ENCODE measurements around the gene DMD.
"Not testable (repeated sequence)": the region's sequence is repeated elsewhere in the genome, so short reads cannot be mapped to it uniquely, and the experiment has no call there.

DMD gene

DNA sequence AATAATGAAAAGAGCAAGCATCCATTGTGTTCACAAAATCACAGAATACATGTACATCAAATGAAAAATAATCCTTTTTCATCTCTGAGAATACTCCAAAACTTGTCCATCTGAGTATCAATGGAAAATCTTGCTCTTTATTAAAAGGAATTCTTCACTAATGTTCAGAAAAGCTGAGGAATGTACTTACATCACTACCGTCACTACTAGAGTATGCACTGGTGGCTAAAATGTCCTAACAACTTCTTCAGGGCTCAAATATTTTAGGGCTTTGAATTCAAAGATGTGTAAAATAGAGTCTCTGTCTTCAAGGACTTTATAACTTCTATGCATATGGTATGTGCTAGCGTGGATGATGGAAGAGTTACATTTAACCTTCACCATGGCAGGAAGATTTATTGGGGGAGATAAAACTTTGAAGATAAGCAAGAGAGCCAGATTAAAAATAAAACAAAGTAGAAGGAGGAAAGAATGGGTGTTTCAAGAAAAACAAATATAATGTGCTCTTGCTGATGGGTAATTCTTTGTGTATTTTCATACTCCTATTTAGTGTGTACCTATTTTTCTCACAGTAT, 55.1 kb downstream of the DMD start:
- DNase-seq (ENCODE audit: low read depth in 4 of 4, low spot score in 1 of 4) = no peak

DNA sequence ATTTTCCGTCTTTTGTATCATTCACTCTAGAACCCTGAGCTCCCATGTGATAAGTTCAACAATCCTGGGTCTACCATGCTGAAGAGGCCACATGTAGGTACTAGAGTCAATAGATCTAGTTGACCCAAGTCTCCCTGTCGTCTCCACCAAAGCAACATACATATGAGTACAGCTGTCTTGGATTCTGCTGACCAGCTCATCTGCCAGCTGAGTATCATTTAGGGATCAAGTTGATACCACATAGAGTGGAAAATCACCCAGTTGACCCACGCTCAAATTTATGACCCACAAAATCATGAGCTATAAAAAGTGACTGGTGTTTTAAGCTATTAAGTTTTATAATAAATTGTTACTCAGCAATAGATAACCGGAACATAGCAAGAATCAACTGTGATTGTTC, 61.8 kb downstream of the DMD start:
- no peak for DNase-seq (ENCODE audit: low read depth in 4 of 4, low spot score in 1 of 4)

- DNase-seq (ENCODE audit: low read depth in 4 of 4, low spot score in 1 of 4) = no peak
Observed at GRCh38 chrX:33149085-33149484, 62.3 kb downstream of the DMD start.

GRCh38 chrX:33142331-33142730, 69.0 kb downstream of the DMD start:
- no peak for DNase-seq (ENCODE audit: low read depth in 4 of 4, low spot score in 1 of 4)

- no peak for DNase-seq (ENCODE audit: low read depth in 4 of 4, low spot score in 1 of 4)
Observed at GRCh38 chrX:33138677-33139249, 72.6 kb downstream of the DMD start.

DNA sequence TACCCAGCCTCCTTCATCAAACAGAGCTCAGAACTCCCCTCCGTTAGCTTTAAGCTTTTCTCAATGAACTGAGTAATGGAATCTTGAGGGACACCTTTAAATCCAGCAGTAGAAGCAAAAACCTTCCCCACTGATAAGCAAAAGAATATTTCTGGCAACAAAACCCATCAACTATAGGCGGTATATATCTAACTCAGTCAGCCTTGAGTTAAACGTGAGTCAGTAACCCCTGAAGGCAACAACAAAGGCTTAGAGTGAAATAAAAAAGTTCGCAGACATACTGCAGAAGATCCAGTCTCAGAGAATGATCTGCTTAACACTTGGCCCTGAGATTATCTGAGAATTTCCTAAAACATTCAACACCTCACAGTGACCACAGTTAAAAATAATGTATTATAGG, 77.2 kb downstream of the DMD start:
- no peak for DNase-seq (ENCODE audit: low read depth in 4 of 4, low spot score in 1 of 4)

- DNase-seq (ENCODE audit: low read depth in 4 of 4, low spot score in 1 of 4) = no peak
Observed at GRCh38 chrX:33133320-33133719, 78.0 kb downstream of the DMD start.

GRCh38 chrX:33132569-33132968, 78.8 kb downstream of the DMD start:
- no peak for DNase-seq (ENCODE audit: low read depth in 4 of 4, low spot score in 1 of 4)

- no peak for DNase-seq (ENCODE audit: low read depth in 4 of 4, low spot score in 1 of 4)
Observed at GRCh38 chrX:33129607-33130006, 81.7 kb downstream of the DMD start.

DNA sequence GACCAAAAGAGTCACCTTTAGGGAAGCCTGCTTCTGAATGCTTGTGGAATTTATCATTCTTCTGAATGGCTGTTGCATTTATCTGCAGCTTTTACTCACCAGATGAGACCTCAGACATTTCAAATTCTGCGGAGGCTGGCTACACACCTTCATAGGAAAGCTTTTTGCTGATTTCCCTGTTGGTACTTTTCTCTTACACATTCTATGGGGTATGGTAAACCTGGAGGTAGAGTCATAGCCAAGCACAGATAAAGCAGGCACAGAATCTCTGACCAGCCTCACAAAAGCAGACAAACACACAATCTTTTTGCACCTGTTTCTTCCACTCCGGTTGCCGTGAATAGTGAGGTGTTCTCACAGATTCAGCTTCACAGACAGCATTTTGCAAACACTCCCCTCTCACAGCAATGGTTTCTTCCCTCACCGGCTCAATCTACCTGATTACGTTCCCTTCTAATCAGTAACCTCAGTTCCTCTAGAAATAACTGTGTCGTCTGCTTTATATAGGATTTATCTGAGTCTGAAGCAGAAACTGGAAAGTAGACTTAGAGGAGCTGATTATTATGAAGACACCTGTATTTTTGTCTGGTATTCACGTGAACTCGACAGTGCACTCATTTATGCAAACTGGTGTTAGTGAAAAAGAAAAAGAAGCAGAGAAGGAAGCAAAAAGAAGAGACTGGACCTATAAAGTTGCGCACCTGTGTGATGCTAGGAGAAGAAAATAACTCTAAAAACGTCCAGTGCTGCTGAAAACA, 83.1 kb downstream of the DMD start:
- no peak for DNase-seq (ENCODE audit: low read depth in 4 of 4, low spot score in 1 of 4)

GRCh38 chrX:33126469-33126868, 84.9 kb downstream of the DMD start:
- no peak for DNase-seq (ENCODE audit: low read depth in 4 of 4, low spot score in 1 of 4)

DNA sequence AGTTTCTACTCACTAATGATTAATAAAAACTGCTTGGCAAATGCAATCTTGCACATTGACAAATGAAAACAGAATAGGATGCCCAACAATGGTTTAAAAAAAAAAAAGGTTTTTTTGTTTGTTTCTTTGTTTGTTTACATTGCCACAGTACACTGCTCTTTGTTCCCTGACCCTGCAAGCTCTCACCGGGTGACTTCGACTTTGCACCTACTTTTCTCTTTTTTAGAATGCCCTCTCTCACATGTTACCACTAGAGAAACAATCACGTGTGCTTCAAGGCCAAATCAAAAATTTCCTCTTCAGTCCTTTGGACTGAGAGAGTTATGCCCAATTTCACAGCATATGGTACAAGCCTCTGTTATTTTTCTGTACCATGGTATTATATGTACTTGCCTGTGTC, 101.5 kb downstream of the DMD start:
- DNase-seq (ENCODE audit: low read depth in 4 of 4, low spot score in 1 of 4) = no peak

DNA sequence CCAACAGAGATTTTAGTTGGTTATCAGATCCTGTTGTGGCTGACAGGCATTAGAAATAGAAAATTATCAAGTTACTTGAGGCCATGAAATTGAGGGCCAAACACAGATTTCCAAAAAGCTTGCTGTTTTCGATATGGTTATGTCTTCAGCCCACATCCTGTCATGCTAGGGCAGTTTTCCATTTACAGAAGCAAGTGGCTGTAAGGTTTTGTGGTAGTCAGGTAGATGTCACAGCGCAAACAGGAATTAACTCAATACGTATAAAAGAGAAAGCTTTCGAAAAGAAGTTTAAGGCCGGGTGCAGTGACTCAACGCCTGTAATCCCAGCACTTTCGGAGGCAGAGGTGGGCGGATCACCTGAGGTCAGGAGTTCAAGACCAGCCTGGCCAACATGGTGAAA, 104.6 kb downstream of the DMD start:
- no peak for DNase-seq (ENCODE audit: low read depth in 4 of 4, low spot score in 1 of 4)

DNA sequence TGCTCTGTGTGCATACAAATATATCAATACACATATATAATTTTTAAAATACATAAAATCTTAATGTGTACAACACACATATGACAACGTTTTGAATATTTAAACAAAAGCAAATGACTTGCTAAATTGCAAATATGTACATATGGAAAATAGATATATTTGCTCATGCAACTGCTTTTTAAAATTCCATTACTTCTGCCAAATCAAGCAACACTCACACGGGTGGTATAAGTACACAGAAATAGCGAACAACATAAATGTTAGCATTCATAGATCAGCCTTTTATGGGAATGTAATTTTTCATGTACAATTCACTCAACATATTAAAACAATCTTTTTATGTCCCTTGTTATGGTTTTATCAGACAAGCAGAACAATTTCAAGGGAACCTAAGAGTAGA, 116.3 kb downstream of the DMD start:
- DNase-seq (ENCODE audit: low read depth in 4 of 4, low spot score in 1 of 4) = no peak

- no peak for DNase-seq (ENCODE audit: low read depth in 4 of 4, low spot score in 1 of 4)
Observed at GRCh38 chrX:33087411-33087810, 123.9 kb downstream of the DMD start.

GRCh38 chrX:33086886-33087285, 124.5 kb downstream of the DMD start:
- DNase-seq (ENCODE audit: low read depth in 4 of 4, low spot score in 1 of 4) = no peak

DNA sequence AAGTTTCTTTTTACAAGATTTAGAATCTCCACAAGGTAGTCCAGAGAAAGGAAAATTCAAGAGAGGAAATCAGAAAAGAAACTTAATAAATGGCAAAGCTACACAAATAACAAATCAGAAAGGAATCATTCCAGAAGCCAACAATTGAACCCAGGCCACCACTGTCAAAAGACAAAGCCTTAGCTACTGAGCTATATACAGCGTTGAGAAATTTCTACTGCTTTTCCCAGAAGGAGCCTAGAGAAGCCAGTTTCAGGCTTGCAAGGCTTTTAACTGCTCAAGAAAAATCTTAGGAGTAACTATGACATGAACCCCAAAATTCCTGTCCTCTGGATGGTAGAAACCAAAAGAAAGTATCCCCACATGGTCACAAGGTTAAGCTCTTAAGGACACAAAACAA, 129.0 kb downstream of the DMD start:
- no peak for DNase-seq (ENCODE audit: low read depth in 4 of 4, low spot score in 1 of 4)

DNA sequence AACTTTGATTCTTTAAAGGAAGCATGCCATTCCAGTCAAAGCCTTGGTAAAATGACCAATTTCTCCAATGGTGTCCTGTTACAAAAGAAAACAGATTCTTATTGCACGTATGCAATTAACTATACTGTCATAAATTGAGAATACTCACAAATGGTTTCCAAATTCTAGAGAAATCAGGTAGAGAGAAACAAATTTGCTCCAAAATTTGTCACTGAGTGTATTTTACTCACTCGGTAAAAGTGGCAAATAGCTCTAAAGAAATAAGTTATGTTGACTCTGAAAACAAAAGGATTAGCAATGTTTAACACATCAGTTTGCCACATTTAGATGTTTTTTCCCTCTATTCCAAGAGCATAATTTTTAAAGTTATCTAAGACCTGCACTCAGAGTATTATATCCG, 133.1 kb downstream of the DMD start:
- DNase-seq (ENCODE audit: low read depth in 4 of 4, low spot score in 1 of 4) = no peak

GRCh38 chrX:33073660-33074059, 137.7 kb downstream of the DMD start:
- not testable (repeated sequence) for DNase-seq (ENCODE audit: low read depth in 4 of 4, low spot score in 1 of 4)

DNA sequence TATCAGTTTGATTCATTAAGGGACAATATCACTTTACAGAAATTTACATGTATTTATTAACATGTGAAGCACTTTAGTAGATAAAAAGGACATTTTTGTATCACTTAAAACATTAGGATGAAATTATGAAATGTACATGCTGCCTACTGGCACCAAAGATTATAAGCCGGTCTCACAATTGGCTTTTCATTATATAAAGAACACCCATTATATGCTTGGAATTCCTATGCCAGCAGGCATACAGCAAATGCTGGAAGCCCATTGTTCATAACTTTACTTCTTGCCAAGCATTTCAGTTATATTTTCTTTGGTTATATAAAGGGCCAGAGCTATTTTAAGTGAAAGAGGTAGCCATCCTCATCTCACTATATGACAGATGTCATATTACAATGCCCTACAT, 145.9 kb downstream of the DMD start:
- DNase-seq (ENCODE audit: low read depth in 4 of 4, low spot score in 1 of 4) = no peak

GRCh38 chrX:33062041-33062440, 149.3 kb downstream of the DMD start:
- no peak for DNase-seq (ENCODE audit: low read depth in 4 of 4, low spot score in 1 of 4)

GRCh38 chrX:33053001-33053400, 158.3 kb downstream of the DMD start:
- DNase-seq (ENCODE audit: low read depth in 4 of 4, low spot score in 1 of 4) = no peak

DNA sequence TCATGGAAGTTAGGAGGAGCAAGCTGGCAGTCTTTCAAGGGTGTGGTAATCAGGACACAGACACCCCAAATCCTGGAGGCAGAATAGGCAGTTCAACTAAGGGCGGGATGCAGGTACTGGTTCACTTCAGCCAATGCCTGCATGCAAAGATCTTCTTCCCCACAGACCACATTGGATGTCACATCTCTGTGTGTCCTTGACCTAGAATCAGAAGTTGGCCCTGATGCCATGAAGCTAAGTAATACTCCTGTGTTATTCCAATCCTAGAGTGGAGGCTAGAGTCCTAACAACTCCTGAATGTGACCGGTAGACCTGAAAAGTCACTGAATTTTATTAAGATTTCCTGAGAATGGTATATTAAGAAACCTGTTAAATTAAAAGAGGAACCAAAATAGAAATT, 165.5 kb downstream of the DMD start:
- no peak for DNase-seq (ENCODE audit: low read depth in 4 of 4, low spot score in 1 of 4)
